HepG2 (cell line): ENCODE results near the gene CYP4A22. TPM values are rescaled to one million over a fixed set of nuclear protein-coding genes. Genes with fewer than 3 reads are reported as not detected.

Experiments
- CENPT ChIP-seq: sonication (generic); formaldehyde crosslinking; IDR thresholded peaks from 2 replicates; pipeline ENCODE4 v1.8.0; 2022; ENCODE audit warnings: low read depth, mild to moderate bottlenecking, moderate library complexity, missing genetic modification reagents
- FOXA3 ChIP-seq: IDR thresholded peaks from 2 replicates; pipeline ENCODE4 v1.6.1; 2016; ENCODE audit warnings: missing genetic modification reagents, missing compliant biosample characterization
- GZF1 ChIP-seq: sonication (generic); formaldehyde crosslinking; IDR thresholded peaks from 2 replicates; pipeline ENCODE4 v1.5.1; 2020; ENCODE audit warnings: mild to moderate bottlenecking, missing genetic modification reagents
- HNF4A ChIP-seq: sonication (generic); formaldehyde crosslinking; IDR thresholded peaks from 2 replicates; pipeline ENCODE4 v1.4.0; 2020; ENCODE audit warnings: missing genetic modification reagents
- IRF9 ChIP-seq: sonication (generic); formaldehyde crosslinking; IDR thresholded peaks from 2 replicates; pipeline ENCODE4 v1.8.0; 2022; ENCODE audit warnings: missing genetic modification reagents, mild to moderate bottlenecking, borderline replicate concordance
- KDM4B ChIP-seq: sonication (generic); formaldehyde crosslinking; IDR thresholded peaks from 2 replicates; pipeline ENCODE4 v1.4.0; 2020; ENCODE audit warnings: missing genetic modification reagents
- LBX2 ChIP-seq: sonication (generic); formaldehyde crosslinking; IDR thresholded peaks from 2 replicates; pipeline ENCODE4 v1.5.0; 2020; ENCODE audit warnings: missing genetic modification reagents, mild to moderate bottlenecking, borderline replicate concordance
- MEF2D ChIP-seq: sonication (generic); formaldehyde crosslinking; IDR thresholded peaks from 2 replicates; pipeline ENCODE4 v1.5.1; 2020; ENCODE audit warnings: mild to moderate bottlenecking, missing genetic modification reagents
- MTA1 ChIP-seq: sonication (generic); formaldehyde crosslinking; IDR thresholded peaks from 2 replicates; pipeline ENCODE4 v1.4.0; 2020; ENCODE audit warnings: missing genetic modification reagents, mild to moderate bottlenecking, borderline replicate concordance
- NFE2 ChIP-seq: sonication (generic); formaldehyde crosslinking; IDR thresholded peaks from 2 replicates; pipeline ENCODE4 v1.4.0; 2020; ENCODE audit warnings: missing genetic modification reagents
- POLR2AphosphoS5 ChIP-seq: IDR thresholded peaks from 2 replicates; pipeline ENCODE4 v1.6.1; 2012; ENCODE audit warnings: low read depth, low read length
- PRDM10 ChIP-seq: sonication (generic); formaldehyde crosslinking; IDR thresholded peaks from 2 replicates; pipeline ENCODE4 v1.4.0; 2020; ENCODE audit warnings: low read depth, missing genetic modification reagents
- PREB ChIP-seq: sonication (generic); formaldehyde crosslinking; IDR thresholded peaks from 2 replicates; pipeline ENCODE4 v1.4.0; 2020; ENCODE audit warnings: missing genetic modification reagents
- RAD21 ChIP-seq: fragments of 450-650 bp; formaldehyde crosslinking; IDR thresholded peaks from 2 replicates; pipeline ENCODE4 v1.5.0; 2020; ENCODE audit warnings: mild to moderate bottlenecking
- RBM39 ChIP-seq: fragments of 200-400 bp; formaldehyde crosslinking; IDR thresholded peaks from one replicate; pipeline ENCODE4 v1.6.1; 2018; ENCODE audit warnings: antibody characterized with exemption, mild to moderate bottlenecking, low read depth, low read length; ENCODE audit not compliant: poor library complexity, severe bottlenecking
- SKI ChIP-seq: fragments of 450-650 bp; IDR thresholded peaks from one replicate; pipeline ENCODE4 v1.6.1; 2018; ENCODE audit warnings: mild to moderate bottlenecking; ENCODE audit not compliant: partially characterized antibody
- ZNF160 ChIP-seq: sonication (generic); formaldehyde crosslinking; IDR thresholded peaks from 2 replicates; pipeline ENCODE4 v1.8.0; 2022; ENCODE audit warnings: mild to moderate bottlenecking, inconsistent platforms, missing genetic modification reagents
- ZNF232 ChIP-seq: sonication (generic); formaldehyde crosslinking; IDR thresholded peaks from 2 replicates; pipeline ENCODE4 v1.4.0; 2020; ENCODE audit warnings: missing genetic modification reagents, borderline replicate concordance
- ZNF432 ChIP-seq: sonication (generic); formaldehyde crosslinking; IDR thresholded peaks from 2 replicates; pipeline ENCODE4 v1.5.0; 2020; ENCODE audit warnings: missing genetic modification reagents, mild to moderate bottlenecking, borderline replicate concordance
- ZNF484 ChIP-seq: sonication (generic); formaldehyde crosslinking; IDR thresholded peaks from 2 replicates; pipeline ENCODE4 v1.5.1; 2020; ENCODE audit warnings: mild to moderate bottlenecking, low read depth, missing genetic modification reagents, borderline replicate concordance
- ZNF513 ChIP-seq: sonication (generic); formaldehyde crosslinking; conservative IDR thresholded peaks from 2 replicates; pipeline ENCODE4 v1.5.0; 2020; ENCODE audit warnings: missing genetic modification reagents
- ZNF607 ChIP-seq: sonication (generic); formaldehyde crosslinking; IDR thresholded peaks from 2 replicates; pipeline ENCODE4 v1.5.1; 2020; ENCODE audit warnings: missing genetic modification reagents, mild to moderate bottlenecking, borderline replicate concordance
- ZNF616 ChIP-seq: sonication (generic); formaldehyde crosslinking; IDR thresholded peaks from 2 replicates; pipeline ENCODE4 v1.5.0; 2020; ENCODE audit warnings: low read depth, mild to moderate bottlenecking, missing genetic modification reagents
- polyA plus RNA-seq, 8 experiments: library from polyadenylated mRNA; depleted of rRNA in 3 of 8; stranded (reverse) in 7 of 8; unstranded in 1 of 8; fragments of >200 nt; fragmentation: Illumina TruSeq in 4 of 8; extraction: Trizol in 4 of 8; gene quantifications; 2 replicates each; pipeline versions ENCODE4 v1.2.1 to v1.2.3, GENCODE V29; 2011 to 2016; ENCODE audit warnings: low read depth in 4 of 8, missing spikeins in 1 of 8, mixed read lengths in 1 of 8; ENCODE audit not compliant: insufficient read depth in 1 of 8
- total RNA-seq, 5 experiments: library from RNA; depleted of rRNA; stranded (reverse); fragments of >200 nt; fragmentation: Illumina TruSeq; extraction: Trizol; gene quantifications; 2 replicates each; pipeline ENCODE4 v1.2.3, GENCODE V29; 2016; ENCODE audit warnings: low read depth in 1 of 5

The CYP4A22 gene
- total and polyA plus RNA-seq, 2 of the 13 experiments (the other 11 are each of a cell fraction or from before 2014, with no cell fraction given) = not detected

GRCh38 chr1:47175227-47175934, 38.1 kb downstream of the CYP4A22 start (continued):
- TF ChIP-seq ZNF513 (CRISPR knock-in tag) (no peak), IRF9 (CRISPR knock-in tag) (no peak), RAD21 (CRISPR knock-in tag) (peak; percentile 53), LBX2 (CRISPR knock-in tag) (no peak), PRDM10 (CRISPR knock-in tag) (no peak), CENPT (no peak), ZNF160 (no peak), SKI (no peak), HNF4A (no peak), ZNF607 (CRISPR knock-in tag) (no peak), ZNF484 (CRISPR knock-in tag) (no peak), MEF2D (no peak), ZNF432 (no peak), PREB (CRISPR knock-in tag) (no peak), RBM39 (no peak), POLR2AphosphoS5 (no peak), FOXA3 (no peak), GZF1 (CRISPR knock-in tag) (no peak), MTA1 (CRISPR knock-in tag) (no peak), NFE2 (CRISPR knock-in tag) (no peak), ZNF616 (CRISPR knock-in tag) (no peak), ZNF232 (no peak), KDM4B (CRISPR knock-in tag) (no peak)
